CD4-positive, alpha-beta T cell treated with Interleukin-2 at 100 ng/mL for 4 hours (primary cell): Measurements from ENCODE around the gene REL.

ENCODE experiments used
- DNase-seq: peaks from one replicate; pipeline ENCODE4 v3.0.0-alpha.2; 2020; ENCODE audit warnings: low spot score

Gene REL

GRCh38 chr2:60966507-60967405 is 85.4 kb downstream of the REL start:
- no peak for DNase-seq

GRCh38 chr2:60972889-60973656 is 91.7 kb downstream of the REL start:
- DNase-seq, result no peak

- DNase-seq, result no peak
These were observed 92.3 kb downstream of the REL start for GRCh38 chr2:60973705-60974104.

GRCh38 chr2:60974652-60975051 is 93.3 kb downstream of the REL start:
- no peak for DNase-seq
